Urinary bladder (tissue), 4 donors: ENCODE measurements around the gene EBP. TPM values are rescaled to one million over a fixed set of nuclear protein-coding genes. Genes with fewer than 3 reads are reported as not detected.
A peak's percentile ranks its signal among the peaks of the same experiment; 100 is the strongest.
"Not testable (repeated sequence)": the region's sequence is repeated elsewhere in the genome, so short reads cannot be mapped to it uniquely, and the experiment has no call there.

Experiments used
- DNase-seq: peaks from one replicate; pipeline ENCODE4 v3.0.0-alpha.2; 2015; ENCODE audit errors: extremely low spot score
- H3K27ac ChIP-seq: one replicate; pipeline ENCODE4 v1.5.1; 2013; ENCODE audit warnings: low read depth, mild to moderate bottlenecking, moderate library complexity
- H3K36me3 ChIP-seq: one replicate; pipeline ENCODE4 v1.6.1; 2013; ENCODE audit warnings: mild to moderate bottlenecking, moderate library complexity; ENCODE audit not compliant: insufficient read depth
- H3K4me1 ChIP-seq: one replicate; pipeline ENCODE4 v1.6.1; 2013; ENCODE audit warnings: mild to moderate bottlenecking, moderate library complexity; ENCODE audit not compliant: insufficient read depth
- H3K4me3 ChIP-seq: one replicate; pipeline ENCODE4 v1.5.1; 2013; ENCODE audit warnings: low read depth, low read length
- WGBS: extraction: QIAGEN DNeasy Blood & Tissue Kit; methylation state at CpG from one replicate; pipeline ENCODE4 v1.1.7; 2013; 5-methylcytosine and 5-hydroxymethylcytosine counted together
- polyA plus RNA-seq: library from polyadenylated mRNA; stranded (reverse); fragments of 200-250 nt; gene quantifications from one replicate; pipeline ENCODE4 v1.2.3, GENCODE V29; 2013
- total RNA-seq: library from RNA; depleted of rRNA; stranded (reverse); fragments of >200 nt; gene quantifications from one replicate; pipeline ENCODE4 v1.2.3, GENCODE V29; 2014
- donor health status: healthy with polysubstance abuse.
- donor health status: healthy.

Gene EBP
- total and polyA plus RNA-seq, 2 donors, result 19.2 to 34.4 TPM

DNA sequence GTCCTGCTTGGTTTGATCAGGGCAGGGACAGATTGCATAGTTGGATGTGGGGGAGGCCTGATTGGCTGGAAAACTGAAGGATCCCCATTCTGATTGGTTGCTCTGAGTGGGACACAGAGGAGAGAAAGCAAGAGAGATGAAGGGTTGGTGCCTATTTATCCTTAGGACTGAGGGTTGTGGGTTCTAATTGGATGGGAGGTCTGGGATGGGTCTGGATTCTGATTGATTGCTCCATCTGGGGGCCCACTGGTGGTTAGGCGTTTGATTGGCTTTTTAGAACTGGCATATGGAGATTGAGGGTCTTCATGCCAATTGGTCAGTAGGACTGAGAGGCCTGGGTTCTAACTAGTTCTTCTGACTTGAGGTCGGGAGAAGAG lies 644 bp upstream of the EBP start:
- WGBS, result 27% methylated on average over 2 of the region's 2 CpGs
- Histone ChIP-seq H3K27ac (no peak overlapping the region), H3K4me1 (no peaks in the 10 kb centered on the region), H3K4me3 (no peak overlapping the region), H3K36me3 (no peaks in the 10 kb centered on the region)
- DNase-seq, result no peak

DNA sequence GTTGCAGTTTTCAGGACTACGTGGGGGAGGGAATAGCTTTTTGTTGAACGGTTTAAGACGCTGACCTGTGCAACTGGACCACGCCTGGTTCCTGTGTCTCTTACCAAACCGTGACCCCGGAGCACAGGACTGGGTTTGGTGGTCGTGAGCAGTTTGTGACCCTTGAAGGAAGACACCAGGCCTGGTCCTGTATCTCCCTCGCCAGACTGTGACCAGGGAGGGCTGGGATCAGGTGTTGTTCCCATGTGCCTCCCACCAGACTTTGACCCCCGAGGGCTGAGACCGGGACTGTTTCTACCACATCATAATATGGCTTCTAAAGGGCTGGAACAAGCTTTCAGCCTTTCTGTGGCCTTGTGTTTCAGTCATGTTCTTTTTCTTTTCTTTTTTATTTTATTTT lies 683 bp downstream of the EBP start:
- H3K36me3 ChIP-seq, result no peaks in the 10 kb centered on the region
- H3K4me1 ChIP-seq, result no peaks in the 10 kb centered on the region
- DNase-seq, result no peak
- no peak overlapping the region for H3K27ac ChIP-seq
- 6% methylated on average over 10 of the region's 10 CpGs for WGBS
- peak overlapping the region; percentile 63 for H3K4me3 ChIP-seq

DNA sequence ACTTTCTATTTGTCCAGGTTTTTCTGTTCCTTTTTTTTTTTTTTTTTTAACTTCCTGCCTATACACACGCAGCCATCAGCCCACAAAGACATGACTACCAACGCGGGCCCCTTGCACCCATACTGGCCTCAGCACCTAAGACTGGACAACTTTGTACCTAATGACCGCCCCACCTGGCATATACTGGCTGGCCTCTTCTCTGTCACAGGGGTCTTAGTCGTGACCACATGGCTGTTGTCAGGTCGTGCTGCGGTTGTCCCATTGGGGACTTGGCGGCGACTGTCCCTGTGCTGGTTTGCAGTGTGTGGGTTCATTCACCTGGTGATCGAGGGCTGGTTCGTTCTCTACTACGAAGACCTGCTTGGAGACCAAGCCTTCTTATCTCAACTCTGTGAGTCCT lies 2.1 kb downstream of the EBP start:
- DNase-seq, result no peak
- Histone ChIP-seq H3K4me3 (no peak overlapping the region), H3K27ac (no peak overlapping the region), H3K36me3 (peaks cover 2% of the 10 kb centered on the region), H3K4me1 (no peaks in the 10 kb centered on the region)
- 94% methylated on average over 12 of the region's 12 CpGs for WGBS

DNA sequence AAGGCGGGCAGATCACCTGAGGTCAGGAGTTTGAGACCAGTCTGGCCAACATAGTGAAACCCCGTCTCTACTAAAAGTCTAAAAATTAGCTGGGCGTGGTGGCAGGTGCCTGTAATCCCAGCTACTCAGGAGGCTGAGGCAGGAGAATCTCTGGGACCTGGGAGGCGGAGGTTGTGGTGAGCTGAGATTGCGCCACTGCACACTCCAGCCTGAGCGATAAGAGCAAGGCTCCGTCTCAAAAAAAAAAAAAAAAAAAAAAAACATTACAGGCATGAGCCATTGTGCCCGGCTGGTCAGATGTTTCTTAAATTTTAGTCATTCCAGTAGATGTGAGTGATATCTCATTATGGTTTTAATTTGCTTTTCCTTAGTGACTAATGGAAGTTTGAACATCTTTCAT lies 4.2 kb downstream of the EBP start:
- WGBS, result 88% methylated on average over 8 of the region's 8 CpGs
- H3K27ac ChIP-seq, result not testable (repeated sequence)

DNA sequence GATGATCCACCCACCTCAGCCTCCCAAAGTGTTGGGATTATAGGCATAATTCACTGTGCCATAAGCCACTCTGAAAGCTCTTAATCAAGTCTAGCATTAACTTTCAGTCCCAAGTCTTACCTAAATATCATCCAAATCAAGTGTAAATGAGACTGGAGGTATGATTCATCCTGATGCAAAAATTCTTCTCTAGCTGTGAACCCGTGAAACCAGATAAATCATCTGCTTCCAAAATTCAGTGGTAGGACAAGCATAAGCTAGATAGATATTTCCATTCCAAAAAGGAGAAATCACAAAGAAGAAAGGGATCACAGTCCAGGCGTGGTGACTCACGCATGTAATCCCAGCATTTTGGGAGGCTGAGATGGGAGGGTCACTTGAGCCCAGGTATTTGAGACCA lies 9.1 kb downstream of the EBP start:
- WGBS, result 83% methylated on average over 3 of the region's 3 CpGs
- DNase-seq, result no peak
- Histone ChIP-seq H3K36me3 (peaks cover 2% of the 10 kb centered on the region), H3K27ac (no peak overlapping the region), H3K4me1 (no peaks in the 10 kb centered on the region), H3K4me3 (no peak overlapping the region)

More for the DNA sequence above, 4.2 kb downstream of the EBP start:
- not testable (repeated sequence) for DNase-seq, H3K4me3 ChIP-seq, H3K36me3 ChIP-seq, H3K4me1 ChIP-seq

DNA sequence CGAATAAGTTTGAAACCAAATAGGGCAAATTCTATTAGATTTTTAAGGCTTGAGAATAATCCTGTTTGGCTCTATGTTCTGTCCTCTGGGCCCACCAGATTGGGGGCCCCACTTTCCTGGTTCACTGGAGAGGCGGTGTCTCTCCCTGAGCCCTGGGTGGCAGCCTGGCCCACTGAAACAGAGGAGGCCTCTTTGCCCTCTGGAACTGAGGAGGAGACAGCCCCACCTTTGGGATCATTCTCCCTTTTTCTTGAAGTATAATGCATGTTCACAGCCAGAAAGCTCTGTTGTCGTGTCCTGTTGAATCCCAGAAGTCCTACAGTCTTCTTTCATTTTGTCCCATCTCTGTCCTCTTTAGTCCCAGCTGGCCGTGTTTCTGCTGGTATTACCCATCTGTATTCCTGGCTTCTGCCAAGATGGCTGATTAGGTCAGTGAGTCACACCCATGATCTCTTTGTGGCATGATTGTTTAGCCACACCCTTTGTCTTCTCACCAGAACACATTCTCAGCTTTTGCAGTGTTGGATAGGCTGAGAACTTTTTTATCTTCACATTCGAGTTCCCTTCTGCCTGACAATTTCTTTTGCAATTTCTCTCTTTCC lies 9.9 kb downstream of the EBP start:
- no peak overlapping the region for H3K4me3 ChIP-seq
- 65% methylated on average over 5 of the region's 5 CpGs for WGBS
- peak overlapping the region; percentile 39 for H3K27ac ChIP-seq
- no peak for DNase-seq
- H3K4me1 ChIP-seq, result no peaks in the 10 kb centered on the region
- peaks cover 2% of the 10 kb centered on the region for H3K36me3 ChIP-seq

DNA sequence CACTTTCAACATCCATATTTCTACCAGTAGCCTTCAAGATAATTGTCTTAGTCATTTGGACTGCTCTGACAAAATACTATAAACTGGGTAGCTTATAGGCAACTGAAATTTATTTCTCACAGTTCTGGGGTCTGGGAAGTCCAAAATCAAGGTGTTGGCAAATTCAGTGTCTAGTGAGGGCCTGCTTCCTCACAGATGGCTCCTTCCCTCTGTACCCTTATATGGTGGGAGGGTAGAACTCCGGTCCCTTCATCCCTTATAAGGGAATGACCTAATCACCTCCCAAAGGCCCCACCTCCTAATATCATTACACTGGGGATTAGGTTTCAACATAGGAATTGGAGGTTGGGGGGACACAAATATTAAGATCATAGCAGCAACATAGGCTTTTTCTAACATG lies 10.6 kb downstream of the EBP start:
- 79% methylated on average over 1 of the region's 1 CpG for WGBS
- Histone ChIP-seq H3K4me1 (no peaks in the 10 kb centered on the region), H3K4me3 (no peak overlapping the region), H3K36me3 (peaks cover 2% of the 10 kb centered on the region), H3K27ac (no peak overlapping the region)
- no peak for DNase-seq

DNA sequence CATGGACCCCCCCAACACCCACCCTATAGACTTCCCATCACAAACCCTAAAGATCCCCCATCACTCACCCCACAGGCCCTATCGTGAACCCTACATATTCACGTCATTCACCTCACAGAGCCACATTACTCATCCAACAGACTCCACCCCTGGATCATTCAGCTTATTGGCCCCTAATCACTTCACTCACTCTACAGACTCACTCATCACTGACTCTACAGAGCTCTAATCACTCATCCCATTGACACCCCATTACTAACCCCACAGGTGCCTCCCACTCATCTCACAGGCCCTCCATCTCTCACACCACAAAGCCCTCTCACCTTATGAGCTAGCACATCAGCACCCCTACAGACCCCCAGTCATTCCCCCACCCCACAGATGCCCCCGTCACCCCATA lies 11.6 kb downstream of the EBP start:
- DNase-seq, result no peak
- Histone ChIP-seq H3K4me3 (no peak overlapping the region), H3K4me1 (no peaks in the 10 kb centered on the region), H3K27ac (no peak overlapping the region), H3K36me3 (peaks cover 2% of the 10 kb centered on the region)
- 96% methylated on average over 3 of the region's 3 CpGs for WGBS

DNA sequence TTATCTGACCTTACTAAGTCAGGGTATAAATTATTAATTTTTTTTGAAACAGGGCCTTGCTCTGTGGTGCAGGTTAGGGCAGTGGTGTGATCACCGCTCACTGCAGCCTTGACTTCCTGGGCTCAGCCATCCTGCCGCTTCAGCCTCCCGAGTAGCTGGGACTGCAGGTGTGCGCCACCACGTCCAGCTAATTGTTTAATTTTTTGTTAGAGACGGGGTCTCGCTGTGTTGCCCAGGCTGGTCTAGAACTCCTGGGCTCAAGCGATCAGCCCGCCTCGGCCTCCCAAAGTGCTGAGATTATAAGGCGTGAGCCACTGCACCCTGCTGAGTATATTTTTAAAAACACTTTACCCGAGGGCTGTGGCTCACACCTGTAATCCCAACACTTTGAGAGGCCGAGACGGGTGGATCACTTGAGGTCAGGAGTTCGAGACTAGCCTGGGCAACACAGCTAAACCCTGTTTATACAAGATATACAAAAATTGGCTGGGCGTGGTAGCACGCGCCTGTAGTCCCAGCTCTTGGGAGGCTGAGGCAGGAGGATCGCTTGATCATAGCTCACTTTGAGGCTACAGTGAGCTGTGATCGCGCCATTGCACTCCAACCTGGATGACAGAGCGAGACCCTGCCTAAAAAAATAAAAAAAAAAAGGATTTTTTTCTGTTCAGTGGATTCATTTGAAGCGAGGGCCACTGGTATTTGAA lies 17.2 kb downstream of the EBP start:
- Histone ChIP-seq H3K4me3 (no peak overlapping the region), H3K27ac (peak overlapping the region; percentile 18), H3K4me1 (no peaks in the 10 kb centered on the region), H3K36me3 (no peaks in the 10 kb centered on the region)
- WGBS, result 75% methylated on average over 23 of the region's 23 CpGs
- no peak for DNase-seq

DNA sequence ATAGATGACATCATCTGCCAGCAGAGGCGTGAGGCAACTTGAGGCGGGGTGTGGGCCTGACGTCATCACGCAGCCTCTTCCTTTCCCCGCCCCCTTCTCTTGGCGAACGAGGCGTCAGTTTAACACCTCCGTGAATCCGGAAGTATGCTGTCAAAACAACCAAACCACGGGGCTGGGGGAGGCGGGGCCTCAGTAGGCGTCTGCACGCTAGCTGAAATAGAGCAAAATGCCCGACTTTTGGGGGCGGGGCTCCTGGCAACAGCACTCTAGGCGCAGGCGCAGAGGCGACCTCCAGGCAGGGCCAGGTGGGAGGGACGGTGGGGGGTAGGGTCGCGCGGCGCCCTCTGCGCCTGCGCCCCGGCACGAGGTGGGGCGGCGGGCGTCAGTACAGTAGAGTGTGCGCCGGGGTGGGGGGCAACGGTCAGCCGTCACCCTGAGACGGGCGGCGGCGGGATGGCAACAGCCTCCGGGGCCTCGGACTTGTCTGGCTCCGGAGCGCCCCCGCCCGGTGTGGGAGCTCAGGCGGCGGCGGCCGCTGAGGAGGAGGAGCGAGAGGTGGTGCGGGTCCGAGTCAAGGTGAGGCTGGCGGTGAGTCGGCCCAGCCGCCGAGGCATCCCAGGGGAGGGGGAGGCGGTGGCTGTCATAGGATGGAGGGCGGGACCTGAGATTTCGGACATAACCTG lies 17.9 kb downstream of the EBP start, which contains the start of gene TBC1D25:
Gene TBC1D25 (plus strand): TSS at position 370 of the 683 bp plus-strand sequence. CDS start 84 bp downstream, at position 454.
- under 1% methylated on average over 59 of the region's 59 CpGs for WGBS
- Histone ChIP-seq H3K4me1 (no peaks in the 10 kb centered on the region), H3K36me3 (no peaks in the 10 kb centered on the region), H3K27ac (peak within 1 kb of the TSS; percentile 85), H3K4me3 (peak within 1 kb of the TSS; percentile 60)
- peak; percentile 90 for DNase-seq

DNA sequence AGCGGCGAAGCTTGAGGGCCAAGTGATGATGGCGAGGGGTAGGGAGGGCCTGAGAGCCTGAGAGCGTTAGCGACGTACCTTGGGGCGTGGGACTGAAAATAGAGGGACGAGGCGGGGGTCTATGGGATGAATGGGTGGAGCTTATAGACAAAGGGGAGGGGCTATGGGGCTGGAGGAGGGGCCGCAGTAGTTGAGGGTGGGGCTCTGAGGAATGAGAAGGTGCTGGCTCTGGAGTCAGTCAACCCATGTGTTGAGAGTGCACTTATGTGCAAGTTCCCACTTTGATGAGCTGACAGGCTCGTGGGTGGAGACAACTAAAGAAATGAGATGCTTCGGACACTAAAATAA lies 18.4 kb downstream of the EBP start:
- peak overlapping the region; percentile 85 for H3K27ac ChIP-seq
- peak overlapping the region; percentile 60 for H3K4me3 ChIP-seq
- DNase-seq, result no peak
- no peaks in the 10 kb centered on the region for H3K4me1 ChIP-seq
- H3K36me3 ChIP-seq, result no peaks in the 10 kb centered on the region
- WGBS, result 5% methylated on average over 12 of the region's 12 CpGs

DNA sequence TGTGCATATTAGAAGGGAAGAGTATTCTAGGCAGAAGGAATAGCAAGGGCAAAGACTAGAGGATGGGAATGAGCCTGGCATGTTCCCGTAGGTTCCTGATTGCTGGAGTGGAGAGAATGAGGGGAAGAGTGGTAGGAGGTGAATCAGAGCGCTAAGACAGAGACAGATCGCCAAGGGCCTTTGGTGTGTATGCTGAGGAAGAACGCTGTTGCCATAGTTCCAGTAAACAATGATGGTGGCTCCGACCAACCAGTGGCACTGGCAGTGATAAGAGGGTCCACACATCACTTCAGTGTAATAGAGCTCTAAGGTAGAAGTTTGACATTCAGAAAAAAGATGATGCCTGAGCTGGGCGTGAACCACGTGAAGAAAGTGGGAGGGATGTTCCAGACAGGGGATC lies 18.9 kb downstream of the EBP start:
- 88% methylated on average over 7 of the region's 7 CpGs for WGBS
- H3K27ac ChIP-seq, result no peak overlapping the region
- H3K36me3 ChIP-seq, result no peaks in the 10 kb centered on the region
- DNase-seq, result no peak
- no peak overlapping the region for H3K4me3 ChIP-seq
- no peaks in the 10 kb centered on the region for H3K4me1 ChIP-seq

DNA sequence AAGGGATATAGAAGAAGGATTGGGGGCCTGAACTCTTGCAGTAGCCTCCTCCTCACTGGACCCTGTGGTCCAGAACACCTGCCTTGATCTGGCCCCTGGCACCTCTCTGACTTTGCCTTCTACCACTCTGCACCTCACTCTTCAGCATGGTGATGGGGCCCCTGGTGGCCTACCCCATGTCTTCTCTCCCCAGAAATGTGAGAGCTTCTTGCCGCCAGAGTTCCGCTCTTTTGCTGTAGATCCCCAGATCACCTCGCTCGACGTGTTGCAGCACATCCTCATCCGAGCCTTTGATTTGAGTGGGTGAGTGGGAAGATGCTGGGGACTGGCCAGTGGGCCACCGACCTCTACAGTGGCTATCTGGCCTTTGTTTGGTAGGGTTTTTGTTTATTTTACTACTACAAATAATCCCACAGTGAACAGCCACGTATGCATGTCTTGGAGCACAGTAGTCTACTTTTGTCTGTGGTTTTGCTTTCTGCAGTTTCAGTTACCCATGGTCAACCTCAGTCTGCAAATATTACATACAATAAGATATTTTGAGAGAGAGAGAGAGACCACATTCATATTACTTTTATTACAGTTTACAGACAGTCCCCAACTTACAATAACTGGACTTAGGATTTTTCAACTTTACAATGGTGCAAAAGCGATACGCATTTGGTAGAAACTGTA lies 19.7 kb downstream of the EBP start:
- no peak overlapping the region for H3K4me3 ChIP-seq
- no peaks in the 10 kb centered on the region for H3K36me3 ChIP-seq
- no peak overlapping the region for H3K27ac ChIP-seq
- no peaks in the 10 kb centered on the region for H3K4me1 ChIP-seq
- WGBS, result 80% methylated on average over 10 of the region's 10 CpGs
- DNase-seq, result no peak

DNA sequence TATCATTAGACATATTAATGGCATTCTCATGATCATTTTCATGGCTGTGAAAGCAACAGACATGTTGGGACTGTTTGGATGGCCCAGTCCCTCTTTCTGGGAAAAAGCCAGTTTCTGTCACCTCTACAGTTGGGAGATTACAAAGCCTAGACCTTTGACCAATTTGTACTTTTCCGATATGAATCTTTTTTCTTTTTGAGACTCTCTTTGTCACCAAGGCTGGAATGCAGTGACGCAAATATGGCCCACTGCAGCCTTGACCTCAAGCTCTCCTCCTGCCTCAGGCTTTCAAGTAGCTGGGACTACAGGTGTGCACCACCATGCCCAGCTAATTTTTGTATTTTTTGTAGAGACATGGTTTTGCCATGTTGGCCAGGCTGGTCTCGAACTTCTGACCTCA lies 27.3 kb downstream of the EBP start:
- Histone ChIP-seq H3K4me1 (no peaks in the 10 kb centered on the region), H3K4me3 (no peak overlapping the region), H3K27ac (no peak overlapping the region), H3K36me3 (no peaks in the 10 kb centered on the region)
- over 99% methylated on average over 3 of the region's 3 CpGs for WGBS
- no peak for DNase-seq
